HG02623 (cell line): Measurements from ENCODE around the gene FSTL4.

Experiments used
- ATAC-seq: cut with Tn5 transposase; IDR thresholded peaks from one replicate; pipeline ENCODE4 v1.9.1; 2021; ENCODE audit warnings: moderate library complexity; ENCODE audit not compliant: unreplicated experiment

FSTL4 gene

DNA sequence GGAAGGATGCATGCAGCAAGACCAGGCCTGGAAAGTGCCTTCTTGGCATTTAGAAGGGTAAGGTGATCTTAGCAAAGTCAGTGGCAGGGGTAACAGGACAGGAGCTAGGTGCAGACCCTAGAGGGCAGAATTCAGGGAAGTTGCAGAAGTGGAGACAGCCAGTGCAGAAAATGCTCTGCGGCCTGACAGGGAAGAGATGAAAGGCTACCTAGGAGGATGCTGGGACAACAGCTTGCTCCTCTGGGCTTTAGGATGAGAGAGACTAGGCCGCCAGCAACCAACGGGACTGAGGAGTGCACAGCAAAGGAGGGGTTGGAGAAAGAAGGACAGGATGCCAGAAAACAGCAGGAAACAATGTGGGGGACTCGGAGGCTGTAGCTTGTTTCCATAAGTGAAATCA, 219.9 kb downstream of the FSTL4 start:
- ATAC-seq: no peak

DNA sequence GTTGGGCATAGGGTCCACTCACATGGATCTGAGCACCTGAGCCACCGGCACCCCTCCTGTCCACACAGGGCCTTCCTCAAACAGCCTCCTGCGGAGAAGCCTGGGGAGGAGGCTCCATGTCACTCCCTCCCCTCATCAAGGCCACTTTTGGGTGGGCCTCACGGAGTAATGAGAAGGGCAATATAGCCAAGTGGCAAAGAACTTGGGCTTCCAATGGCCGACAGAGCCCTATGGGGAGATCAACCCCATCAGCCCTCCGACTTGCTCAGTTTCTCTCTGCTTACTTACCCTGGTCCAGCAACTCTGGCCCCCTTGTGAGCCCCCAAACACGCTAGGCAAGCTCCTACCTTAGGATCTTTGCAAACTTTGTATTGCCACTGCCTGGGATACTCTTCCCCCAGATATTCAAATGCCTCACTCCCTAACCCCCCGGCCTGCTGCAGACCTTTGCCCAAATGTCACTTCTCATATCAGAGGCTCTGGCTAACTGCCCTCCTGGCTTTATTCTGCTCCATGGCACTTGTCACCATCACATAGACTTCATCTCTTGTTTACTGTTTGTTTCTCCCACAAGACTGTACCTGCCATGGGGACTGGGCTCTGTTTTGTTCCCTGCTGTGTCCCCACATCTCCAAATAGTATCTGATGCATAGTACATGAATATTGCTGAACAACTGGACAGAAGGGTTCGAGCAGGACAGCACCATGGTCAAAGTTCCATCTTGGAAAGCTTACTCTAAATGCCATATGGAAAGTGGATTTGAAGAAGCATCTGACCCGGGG, 220.8 kb downstream of the FSTL4 start:
- no peak for ATAC-seq

DNA sequence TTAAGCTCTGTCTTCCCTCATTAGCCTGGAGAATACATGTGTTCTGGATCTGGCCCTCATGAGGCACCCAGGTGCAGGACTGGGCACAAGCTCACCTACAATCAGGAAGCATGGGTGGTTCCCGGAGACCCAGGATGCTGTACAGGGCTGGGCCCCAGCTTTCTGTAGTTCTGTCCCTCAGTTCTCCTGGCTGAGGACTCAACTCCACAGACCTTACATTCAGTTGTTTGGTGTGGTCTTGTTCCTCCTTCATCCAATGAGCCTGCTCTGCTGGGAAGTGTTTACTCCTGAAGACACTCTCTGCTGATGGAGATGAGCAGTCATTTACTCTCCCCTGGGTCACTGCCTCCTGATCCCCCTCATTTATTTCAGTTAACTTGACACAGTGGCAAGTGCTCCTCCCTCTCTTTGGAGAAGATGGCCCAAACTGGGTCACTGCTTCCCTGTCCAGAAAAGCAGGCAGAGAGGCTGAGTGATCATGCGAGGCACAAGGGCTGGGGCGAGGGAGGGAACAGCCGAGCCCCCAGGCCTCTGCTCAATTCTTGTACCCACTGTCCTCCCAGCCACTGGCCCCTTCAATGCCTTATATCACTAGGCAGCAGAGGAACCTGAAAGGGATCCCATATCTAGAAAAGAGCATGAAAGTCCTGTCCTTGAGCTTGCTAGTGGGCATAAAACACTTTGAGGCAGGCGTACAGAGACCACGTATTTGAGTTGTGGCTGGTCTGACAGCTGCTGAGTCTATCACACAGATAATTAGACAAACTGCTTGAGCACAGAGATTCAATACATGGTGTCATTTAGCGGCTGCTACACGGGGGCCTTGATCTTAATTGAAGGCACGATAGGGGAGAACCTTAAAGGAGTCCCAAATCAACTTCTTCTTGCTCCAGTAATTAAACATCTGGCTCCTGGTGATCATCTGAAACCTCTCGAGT, 221.7 kb downstream of the FSTL4 start:
- no peak for ATAC-seq

DNA sequence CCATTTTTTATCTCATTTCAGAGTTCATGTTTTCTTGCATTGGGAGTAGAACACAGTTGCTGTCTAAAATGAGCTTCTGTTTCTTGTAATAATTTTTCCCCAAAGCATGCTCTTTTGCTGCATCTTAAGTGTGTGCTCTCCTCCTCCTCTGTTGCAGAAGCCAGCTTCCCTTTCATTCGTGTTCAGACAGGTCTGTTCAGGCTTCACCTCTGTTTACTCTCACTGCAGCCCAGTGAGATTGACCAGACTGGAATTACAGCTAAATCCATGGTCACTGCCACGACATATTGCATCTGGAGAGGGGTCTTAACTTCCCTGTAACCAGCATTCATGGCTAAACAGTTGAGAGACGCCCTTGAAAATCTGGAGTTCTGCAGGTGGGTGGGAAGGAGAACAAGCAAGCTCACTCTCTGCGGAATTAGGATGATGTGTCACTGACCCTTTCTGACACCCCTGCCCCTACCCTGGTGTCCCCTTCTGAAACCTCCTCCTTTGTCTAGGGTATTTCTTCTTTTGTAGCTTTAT, 223.2 kb downstream of the FSTL4 start:
- no peak for ATAC-seq

DNA sequence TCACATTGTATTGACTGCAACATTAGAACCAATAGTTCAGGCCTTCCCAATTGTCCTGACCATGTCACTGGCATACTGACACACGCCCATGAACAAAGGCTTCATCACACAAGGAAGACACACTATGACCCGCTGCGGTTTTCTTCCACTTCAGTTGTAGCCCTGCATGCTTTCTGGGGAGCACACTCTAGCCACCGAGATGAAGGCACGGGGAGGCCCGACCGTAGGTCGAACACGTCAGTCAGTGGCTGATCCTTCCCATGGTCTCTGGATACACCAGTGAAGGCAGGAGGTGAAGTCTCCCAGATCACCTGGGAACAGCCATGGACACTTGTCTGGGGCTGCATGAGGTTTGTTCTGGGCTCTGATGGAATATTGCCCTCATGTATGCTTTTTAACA, 224.7 kb downstream of the FSTL4 start:
- no peak for ATAC-seq

DNA sequence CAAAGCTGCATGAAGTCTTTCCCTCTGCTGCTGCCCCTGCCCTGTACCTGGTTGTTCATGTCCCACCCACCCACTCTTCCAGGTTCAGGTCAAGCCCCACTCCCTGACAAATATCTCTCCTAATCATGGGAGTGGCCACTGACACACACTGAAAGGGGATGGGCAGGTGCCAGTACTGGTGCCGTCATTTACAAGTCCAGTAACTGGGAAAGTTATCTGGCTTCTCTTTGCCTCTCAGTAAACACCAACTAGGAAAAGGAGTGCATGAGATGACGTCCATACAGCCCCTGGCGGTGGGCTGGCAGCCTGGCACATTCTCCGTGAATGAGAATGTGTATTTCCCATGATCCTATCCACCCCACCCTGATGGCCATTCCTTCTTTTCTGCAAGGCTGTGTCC, 225.2 kb downstream of the FSTL4 start:
- ATAC-seq: no peak

DNA sequence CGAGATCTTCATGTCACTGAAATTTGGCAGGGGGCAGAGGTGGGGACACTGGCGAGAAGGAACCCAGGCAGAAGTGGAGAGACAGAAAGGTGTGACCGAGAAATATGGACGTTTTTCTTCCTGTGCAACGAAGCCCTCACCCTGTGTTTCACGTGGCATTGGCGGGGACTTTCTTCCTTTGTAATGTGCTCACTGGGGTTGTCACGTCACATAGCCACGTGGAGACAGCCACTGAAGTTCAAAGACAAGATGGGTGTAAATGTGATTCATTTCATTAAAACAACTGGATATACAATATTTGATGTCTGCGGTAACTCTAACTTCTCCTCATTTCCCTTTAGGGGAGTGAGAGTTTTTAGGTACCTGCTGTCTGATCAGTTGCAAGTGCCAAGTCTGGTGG, 225.7 kb downstream of the FSTL4 start:
- ATAC-seq: no peak

DNA sequence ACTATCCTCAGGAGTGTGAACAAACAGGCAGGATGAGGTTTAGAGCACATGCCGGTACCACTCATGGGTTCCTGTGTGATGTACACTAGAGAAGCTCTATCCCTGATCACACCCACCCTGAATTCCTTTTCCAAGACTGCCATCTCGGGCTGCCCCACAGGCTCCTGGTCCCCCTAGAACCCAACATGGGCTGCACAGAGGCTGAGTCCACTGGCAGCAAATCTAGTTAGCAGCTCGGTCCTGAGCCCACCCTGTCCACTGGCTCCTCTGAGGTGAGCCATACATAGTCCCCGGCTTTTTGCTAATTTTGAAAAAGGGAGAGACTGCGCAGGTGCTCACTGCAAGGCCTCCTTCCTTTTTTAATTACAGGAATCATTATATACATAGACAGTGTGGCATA, 227.0 kb downstream of the FSTL4 start:
- ATAC-seq: no peak

DNA sequence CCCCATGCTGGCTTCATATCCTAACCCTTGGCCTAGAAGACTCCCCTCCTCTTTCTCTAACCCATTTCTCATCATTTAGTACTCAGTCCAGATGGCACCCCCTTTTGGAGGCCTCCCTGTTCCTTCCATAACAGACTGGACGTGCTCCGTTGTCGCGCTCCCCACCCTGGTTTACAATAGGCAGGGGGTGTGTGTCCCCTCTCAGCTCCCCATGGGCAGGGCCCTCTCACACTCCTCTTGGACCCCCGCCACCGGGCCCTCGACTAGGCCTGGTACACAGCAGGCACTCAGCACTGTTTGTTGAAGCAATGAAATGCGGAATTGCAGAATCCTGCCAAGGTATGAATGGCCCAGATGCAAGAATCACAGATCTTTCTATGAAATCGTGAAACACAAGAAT, 227.4 kb downstream of the FSTL4 start:
- ATAC-seq: no peak

DNA sequence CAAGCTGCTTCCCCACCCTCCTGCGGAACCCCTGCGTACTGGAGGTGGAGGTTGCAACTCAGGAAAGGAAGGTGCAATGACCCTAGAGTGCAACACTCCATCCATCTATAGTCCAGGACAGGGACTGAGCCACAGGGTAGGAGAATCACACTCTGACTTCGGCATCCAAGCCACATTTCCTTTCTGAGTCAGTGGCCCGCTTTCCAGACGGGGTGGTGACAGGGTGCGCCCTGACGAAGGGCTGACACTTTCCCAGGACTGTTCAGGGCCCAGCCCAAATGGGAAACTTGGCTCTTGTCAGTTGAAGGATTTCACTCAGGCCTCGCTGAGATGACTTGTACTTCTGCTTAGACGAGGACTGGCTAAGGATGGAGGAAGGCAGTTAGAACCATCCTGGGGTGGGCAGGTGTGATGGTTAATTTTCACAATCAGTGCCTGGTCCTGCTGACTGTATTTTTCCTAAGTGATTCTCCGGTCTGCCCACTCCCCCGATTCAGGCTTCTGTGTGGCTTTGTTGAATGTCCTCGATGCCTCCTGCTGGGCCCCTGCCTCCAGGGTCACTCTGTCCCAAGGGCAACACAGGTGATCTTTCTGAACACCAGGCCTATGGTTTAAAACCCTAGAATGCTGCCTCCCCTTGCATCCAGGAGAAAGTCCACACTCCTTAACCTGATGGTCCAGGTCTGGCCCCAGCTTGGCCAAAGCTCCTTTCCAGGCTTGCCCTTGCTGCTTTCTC, 228.1 kb downstream of the FSTL4 start:
- ATAC-seq: no peak

DNA sequence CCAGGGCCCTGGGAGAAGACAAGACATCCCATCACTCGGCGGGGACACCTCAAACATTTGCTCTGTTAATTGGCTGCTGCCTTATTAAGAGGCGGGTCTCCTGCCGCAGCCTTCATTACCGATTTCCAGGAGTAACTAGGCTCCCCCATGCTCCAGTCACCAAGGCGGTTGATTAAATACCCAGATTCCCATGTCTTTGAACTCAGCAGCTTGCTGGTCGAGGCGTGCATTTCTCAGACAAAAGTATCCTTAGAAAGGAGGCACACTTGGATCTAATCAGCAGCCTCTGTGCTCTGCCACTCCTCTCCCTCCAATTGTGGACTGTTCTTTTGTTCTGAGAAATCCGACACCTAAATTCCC, 228.8 kb downstream of the FSTL4 start:
- ATAC-seq: no peak

DNA sequence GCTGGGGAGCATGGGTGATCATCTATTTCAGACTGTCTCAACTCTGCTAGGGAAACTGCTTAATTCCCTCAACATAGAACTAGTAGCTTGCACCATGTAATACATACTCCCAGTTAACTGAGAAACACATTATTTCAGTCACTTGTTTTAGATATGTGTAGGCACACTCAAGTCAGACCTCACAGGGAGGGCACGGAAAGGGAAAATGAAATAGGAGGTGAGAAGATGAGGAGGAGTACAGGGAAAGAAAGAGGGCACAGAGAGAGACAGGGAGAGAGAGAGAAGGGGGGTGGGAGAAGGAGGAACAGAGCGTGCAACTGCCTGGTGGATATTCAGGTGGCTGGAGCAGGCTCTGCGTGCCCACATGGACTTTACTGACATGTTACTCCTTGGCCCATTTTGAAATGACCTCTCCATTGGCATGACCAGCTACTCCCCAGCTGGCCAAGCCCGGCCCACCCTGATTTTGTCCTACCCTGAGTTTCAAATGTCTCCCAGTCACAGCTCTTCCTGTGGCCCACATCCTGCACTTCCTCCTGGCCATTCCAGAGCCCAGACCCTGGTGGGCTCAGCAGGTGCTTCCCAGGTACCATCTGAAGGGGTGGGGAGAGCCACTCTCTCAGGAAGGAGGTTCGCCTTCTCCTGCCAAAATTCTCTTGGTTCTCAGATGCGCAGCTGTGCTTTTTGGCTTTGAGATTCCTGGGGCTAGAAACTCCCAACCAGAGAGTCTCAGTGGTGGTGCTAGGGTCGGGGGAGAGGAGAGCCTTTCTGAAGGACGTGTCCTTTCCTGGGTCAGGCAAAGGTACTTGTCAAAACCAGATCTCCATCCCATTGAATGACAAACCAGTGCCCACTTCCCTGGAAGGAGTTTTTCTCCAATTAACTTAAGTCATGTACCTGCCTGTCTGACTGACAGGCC, 229.4 kb downstream of the FSTL4 start:
- ATAC-seq: no peak

DNA sequence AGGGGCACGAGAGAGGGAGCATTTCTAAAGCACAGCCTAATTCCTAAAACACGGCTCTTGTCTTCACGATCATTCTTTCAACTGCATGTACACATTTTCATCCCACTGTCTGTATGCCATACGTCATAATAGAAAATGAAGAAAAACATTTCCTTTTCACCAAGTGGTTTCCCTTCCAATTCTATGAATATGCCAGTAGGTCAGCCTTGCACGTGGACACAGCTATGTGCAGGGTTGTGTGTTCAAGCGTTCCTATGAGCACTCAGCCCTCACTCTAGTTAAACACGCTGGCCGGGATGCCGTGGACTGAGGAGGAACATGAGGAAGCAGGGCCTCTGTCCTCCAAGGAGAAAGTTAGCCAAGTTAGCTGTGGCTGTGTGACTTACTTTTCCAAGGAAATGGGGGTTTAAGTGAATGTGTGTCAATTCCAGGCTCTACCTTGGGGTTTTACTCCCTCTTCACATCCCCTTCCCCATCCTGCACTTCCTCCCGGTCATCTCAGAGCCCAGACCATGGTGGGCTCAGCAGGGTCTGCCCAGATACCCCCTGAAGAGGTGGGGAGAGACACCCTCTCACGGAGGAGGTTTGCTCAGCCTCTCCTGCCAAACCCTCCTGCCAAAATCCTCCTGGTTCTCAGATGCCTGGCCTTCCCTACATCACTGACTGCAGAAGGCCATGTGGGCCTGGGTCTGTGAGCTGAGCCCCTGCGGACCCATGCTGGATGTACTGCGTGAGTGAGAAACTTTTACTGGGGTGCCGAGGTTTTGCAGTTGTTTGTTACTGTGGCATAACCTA, 230.6 kb downstream of the FSTL4 start:
- no peak for ATAC-seq

DNA sequence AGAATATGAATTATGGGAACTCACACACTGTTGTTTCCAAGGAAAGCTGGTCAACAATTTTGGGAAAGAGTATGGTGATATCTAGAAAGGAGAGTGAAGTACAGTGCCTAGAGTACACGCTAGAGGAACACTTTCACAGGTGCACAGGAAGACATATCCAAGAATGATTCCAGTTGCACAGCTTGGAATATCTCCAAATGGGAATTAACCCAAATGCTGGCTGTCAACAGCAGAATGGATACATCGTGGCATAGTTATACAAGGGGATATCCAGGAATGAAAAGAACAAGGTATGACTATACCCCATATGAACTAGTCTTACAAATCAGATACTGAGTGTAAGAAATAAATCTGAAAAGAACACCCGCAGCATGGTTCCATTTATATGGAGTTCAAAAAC, 231.3 kb downstream of the FSTL4 start:
- no peak for ATAC-seq

DNA sequence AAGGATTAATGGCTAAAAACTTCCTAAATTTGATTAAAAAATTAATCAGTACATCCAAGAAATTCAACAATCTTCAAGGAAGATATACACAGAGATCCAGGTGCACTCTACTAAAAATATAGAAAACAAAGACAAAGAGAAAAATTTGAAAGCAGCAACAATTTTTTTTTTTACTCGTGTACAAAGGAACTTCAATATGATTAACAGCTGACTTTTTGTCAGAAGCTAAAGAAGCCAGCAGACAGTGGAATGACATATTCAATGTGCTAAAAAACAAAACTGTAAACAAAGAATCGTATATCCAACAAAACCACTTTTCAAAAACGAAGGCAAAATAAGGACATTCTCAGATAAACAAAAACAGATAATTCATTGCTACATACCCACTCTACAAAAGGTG, 234.6 kb downstream of the FSTL4 start:
- ATAC-seq: no peak

DNA sequence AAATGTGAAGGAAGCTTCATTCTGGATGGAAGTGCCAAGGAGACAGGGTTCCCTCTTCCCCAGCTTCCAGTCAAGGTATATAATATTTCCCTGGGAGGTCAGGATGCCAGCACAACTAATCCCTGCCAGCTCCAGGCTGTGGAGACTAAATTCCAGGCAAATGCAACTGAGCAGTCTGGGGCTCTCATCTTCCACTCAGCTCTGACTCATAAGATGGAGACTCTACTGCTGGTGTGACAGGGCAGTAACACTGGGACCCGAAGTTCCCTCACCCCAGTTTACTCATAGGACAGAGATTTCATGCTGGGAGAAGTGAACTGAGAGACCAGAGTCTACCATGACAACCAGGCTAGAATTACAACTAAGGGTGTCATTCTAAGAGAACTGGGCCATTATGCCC, 235.4 kb downstream of the FSTL4 start:
- ATAC-seq: no peak

DNA sequence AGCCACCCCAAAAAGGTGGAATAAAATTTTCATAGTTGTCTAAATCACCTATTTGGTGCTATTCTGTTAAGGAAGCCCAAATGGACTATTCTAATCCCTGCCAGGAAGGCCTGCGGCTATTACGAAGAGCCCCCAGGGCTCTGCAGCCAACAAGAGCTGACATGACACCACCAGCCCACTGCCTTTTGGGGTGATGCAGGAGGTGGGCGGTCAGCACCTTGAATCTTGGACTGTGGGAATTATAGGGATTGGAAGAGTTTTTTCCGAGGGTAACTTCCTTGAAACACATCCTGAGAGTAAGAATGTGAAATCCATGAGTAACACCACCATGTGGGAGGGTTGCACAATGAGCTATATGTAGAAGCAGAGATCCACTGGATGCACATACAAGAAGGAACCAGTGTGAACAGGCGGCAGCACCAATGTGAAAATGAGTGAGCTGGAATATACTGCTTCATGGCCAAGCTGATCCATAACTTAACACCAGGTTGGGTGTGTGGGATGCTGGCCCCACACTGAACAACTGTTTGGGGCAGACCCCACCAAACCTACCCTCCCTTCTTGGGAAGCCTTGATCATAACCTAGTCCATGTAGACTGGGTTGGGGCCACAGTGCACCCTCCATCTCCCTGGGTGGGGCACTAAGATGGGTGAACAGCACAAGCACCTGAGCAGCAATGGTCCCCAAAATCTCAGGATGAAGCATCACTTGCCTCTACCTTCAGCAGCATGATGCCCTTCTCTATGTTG, 239.0 kb downstream of the FSTL4 start:
- ATAC-seq: no peak

DNA sequence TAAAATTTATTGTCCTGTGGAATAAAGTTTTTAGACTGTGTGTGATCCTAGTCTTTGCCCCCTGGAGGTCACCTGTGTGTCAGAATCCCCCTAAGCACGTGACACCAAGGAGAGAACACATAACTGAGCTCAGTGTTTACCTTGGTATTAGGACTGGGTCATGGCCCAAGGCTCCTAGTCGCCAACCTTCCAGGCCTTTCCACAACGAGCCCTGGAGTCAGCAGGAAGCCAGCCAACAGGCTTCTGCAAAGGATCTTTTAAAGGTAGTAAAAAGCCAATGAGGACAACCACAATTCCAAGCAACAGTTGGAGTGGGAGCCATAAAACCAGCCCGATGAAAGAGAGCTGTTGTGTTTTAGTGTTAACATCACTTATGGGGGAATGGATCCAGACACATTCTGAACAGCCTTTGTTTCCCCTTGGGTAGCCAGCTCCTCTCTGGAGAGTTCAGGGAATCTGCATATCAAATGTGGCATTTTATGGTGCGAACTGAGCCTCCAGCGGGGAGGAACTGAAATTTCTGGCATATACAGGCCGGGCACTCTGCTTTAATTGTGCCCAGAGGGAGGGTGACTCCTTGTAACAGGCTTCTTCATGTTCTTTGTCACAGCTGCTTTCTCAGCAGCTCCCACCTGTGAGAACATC, 239.9 kb downstream of the FSTL4 start:
- no peak for ATAC-seq
